ENCODE data around the gene TRIO.

The TRIO gene

DNA sequence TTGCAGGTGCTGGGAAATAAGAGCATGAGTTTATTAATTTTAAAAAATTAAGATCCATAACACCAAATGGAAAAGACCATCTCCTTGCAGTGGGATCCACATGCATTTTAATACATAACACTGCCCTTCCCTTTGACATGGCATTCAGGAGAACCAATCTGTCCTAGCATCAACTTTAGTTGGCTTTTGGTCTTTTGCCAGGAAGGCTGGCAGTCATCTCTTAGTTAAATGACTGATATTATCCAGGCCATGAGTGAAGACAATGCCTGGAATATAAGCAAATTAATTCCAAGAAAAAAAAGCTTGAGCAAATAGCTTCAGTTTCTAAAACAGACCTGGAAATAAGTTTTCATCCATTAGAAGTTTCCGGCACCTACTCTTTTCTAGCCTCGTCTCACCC, 383.4 kb downstream of the TRIO start:
- no peaks in the 10 kb centered on the region for H3K9me3 ChIP-seq (ENCODE audit: insufficient read depth, low read length)
- TF ChIP-seq ZNF274 (IDR thresholded peaks at IDR 0.05; ENCODE audit: low read depth, low read length) (no peak), SUZ12 (IDR thresholded peaks at IDR 0.05; ENCODE audit: extremely low read depth, insufficient read depth, insufficient read length) (no peak)
- no peaks in the 10 kb centered on the region for H3K4me1 ChIP-seq (ENCODE audit: insufficient read depth, insufficient read length)
- no peaks in the 10 kb centered on the region for H3K36me3 ChIP-seq (ENCODE audit: insufficient read depth, insufficient read length, low read length)
- no peak overlapping the region for H3K9ac ChIP-seq (ENCODE audit: insufficient read length, low read depth)
- H3K4me3 ChIP-seq (ENCODE audit: insufficient read length, low read depth) = no peak overlapping the region
- H3K27me3 ChIP-seq (ENCODE audit: insufficient read depth, insufficient read length) = no peaks in the 10 kb centered on the region
- no peak for DNase-seq (ENCODE audit: low read depth, low spot score)

DNA sequence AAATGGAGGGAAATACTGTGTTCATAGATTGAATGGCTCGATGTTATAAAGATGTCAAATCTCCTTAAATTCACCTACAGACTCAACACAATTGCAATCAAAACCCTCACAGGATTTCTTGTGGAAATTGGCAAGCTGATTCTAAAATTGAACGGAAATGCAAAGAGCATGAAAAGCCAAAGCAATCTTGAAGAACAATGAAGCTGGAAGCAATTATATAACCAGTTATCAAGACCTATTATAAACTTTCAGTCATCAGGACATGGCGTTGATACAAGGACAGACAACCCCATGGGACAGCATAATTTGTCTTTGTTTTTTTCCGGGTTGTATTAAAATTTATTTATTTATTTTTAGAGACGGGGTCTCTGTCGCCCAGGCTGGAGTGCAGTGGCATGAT, 385.0 kb downstream of the TRIO start:
- DNase-seq (ENCODE audit: low read depth, low spot score) = no peak
- H3K9ac ChIP-seq (ENCODE audit: insufficient read length, low read depth) = no peak overlapping the region
- no peaks in the 10 kb centered on the region for H3K9me3 ChIP-seq (ENCODE audit: insufficient read depth, low read length)
- no peak overlapping the region for H3K4me3 ChIP-seq (ENCODE audit: insufficient read length, low read depth)
- TF ChIP-seq YY1 (IDR thresholded peaks at IDR 0.05; ENCODE audit: insufficient read depth, insufficient read length) (no peak), ZNF274 (IDR thresholded peaks at IDR 0.05; ENCODE audit: low read depth, low read length) (no peak), SUZ12 (IDR thresholded peaks at IDR 0.05; ENCODE audit: extremely low read depth, insufficient read depth, insufficient read length) (no peak)
- no peaks in the 10 kb centered on the region for H3K36me3 ChIP-seq (ENCODE audit: insufficient read depth, insufficient read length, low read length)
- H3K4me1 ChIP-seq (ENCODE audit: insufficient read depth, insufficient read length) = no peaks in the 10 kb centered on the region
- H3K27me3 ChIP-seq (ENCODE audit: insufficient read depth, insufficient read length) = no peaks in the 10 kb centered on the region

- TF ChIP-seq ZNF274 (IDR thresholded peaks at IDR 0.05; ENCODE audit: low read depth, low read length) (no peak), SUZ12 (IDR thresholded peaks at IDR 0.05; ENCODE audit: extremely low read depth, insufficient read depth, insufficient read length) (no peak), YY1 (IDR thresholded peaks at IDR 0.05; ENCODE audit: insufficient read depth, insufficient read length) (no peak)
- H3K9ac ChIP-seq (ENCODE audit: insufficient read length, low read depth) = no peak overlapping the region
- no peak overlapping the region for H3K4me3 ChIP-seq (ENCODE audit: insufficient read length, low read depth)
- no peaks in the 10 kb centered on the region for H3K27me3 ChIP-seq (ENCODE audit: insufficient read depth, insufficient read length)
- no peaks in the 10 kb centered on the region for H3K9me3 ChIP-seq (ENCODE audit: insufficient read depth, low read length)
- no peaks in the 10 kb centered on the region for H3K4me1 ChIP-seq (ENCODE audit: insufficient read depth, insufficient read length)
- H3K36me3 ChIP-seq (ENCODE audit: insufficient read depth, insufficient read length, low read length) = no peaks in the 10 kb centered on the region
- no peak for DNase-seq (ENCODE audit: low read depth, low spot score)
Observed at GRCh38 chr5:14528926-14529325, 385.8 kb downstream of the TRIO start.

DNA sequence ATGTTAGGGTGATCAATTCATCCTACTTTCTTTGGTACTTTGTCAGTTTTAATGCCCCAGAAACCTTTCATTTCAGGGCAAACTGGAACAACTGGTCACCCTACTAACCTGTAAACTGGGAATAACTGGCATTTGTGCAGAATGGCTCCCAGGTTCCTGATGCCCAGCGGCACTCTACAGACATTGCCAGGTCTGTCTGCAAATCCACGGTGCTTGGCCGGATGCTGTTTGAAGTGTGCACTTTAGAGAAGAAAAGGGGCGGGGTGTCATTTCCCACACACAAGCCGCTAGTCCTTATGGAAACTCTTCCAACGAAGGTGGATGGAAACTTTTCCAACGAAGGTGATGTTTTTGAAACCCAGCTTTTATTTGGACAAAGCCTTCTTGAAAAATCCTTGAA, 388.5 kb downstream of the TRIO start:
- Histone ChIP-seq H3K9me3 (ENCODE audit: insufficient read depth, low read length) (no peaks in the 10 kb centered on the region), H3K4me1 (ENCODE audit: insufficient read depth, insufficient read length) (no peaks in the 10 kb centered on the region), H3K4me3 (ENCODE audit: insufficient read length, low read depth) (no peak overlapping the region), H3K27me3 (ENCODE audit: insufficient read depth, insufficient read length) (no peaks in the 10 kb centered on the region), H3K36me3 (ENCODE audit: insufficient read depth, insufficient read length, low read length) (no peaks in the 10 kb centered on the region), H3K9ac (ENCODE audit: insufficient read length, low read depth) (no peak overlapping the region)
- no peak for TF ChIP-seq YY1 (IDR thresholded peaks at IDR 0.05; ENCODE audit: insufficient read depth, insufficient read length)
- no peak for TF ChIP-seq SUZ12 (IDR thresholded peaks at IDR 0.05; ENCODE audit: extremely low read depth, insufficient read depth, insufficient read length)
- TF ChIP-seq ZNF274 (IDR thresholded peaks at IDR 0.05; ENCODE audit: low read depth, low read length) = no peak
- no peak for DNase-seq (ENCODE audit: low read depth, low spot score)

DNA sequence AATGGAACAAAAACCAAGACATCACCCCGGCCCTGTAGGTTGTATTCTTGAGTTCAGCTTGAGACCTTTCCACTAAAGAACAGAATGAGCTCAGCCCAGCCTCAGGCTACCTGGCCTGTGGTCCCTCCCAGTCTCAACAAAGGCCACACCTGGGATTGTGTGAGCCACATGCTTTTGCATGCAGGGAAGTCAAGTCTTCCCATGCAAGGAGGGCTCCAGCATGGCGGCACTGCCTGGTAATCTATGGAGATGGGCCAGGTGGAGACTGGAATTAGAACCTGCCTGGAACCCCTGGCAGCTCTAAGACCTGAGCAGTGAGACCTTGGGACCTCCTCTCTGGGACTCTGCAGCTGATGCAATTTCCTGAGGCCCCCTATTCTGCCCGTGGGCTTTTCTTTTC, 389.0 kb downstream of the TRIO start:
- TF ChIP-seq ZNF274 (IDR thresholded peaks at IDR 0.05; ENCODE audit: low read depth, low read length) (no peak), SUZ12 (IDR thresholded peaks at IDR 0.05; ENCODE audit: extremely low read depth, insufficient read depth, insufficient read length) (no peak), YY1 (IDR thresholded peaks at IDR 0.05; ENCODE audit: insufficient read depth, insufficient read length) (no peak)
- Histone ChIP-seq H3K36me3 (ENCODE audit: insufficient read depth, insufficient read length, low read length) (no peaks in the 10 kb centered on the region), H3K4me3 (ENCODE audit: insufficient read length, low read depth) (no peak overlapping the region), H3K27me3 (ENCODE audit: insufficient read depth, insufficient read length) (no peaks in the 10 kb centered on the region), H3K4me1 (ENCODE audit: insufficient read depth, insufficient read length) (no peaks in the 10 kb centered on the region), H3K9me3 (ENCODE audit: insufficient read depth, low read length) (no peaks in the 10 kb centered on the region), H3K9ac (ENCODE audit: insufficient read length, low read depth) (no peak overlapping the region)
- no peak for DNase-seq (ENCODE audit: low read depth, low spot score)

- TF ChIP-seq ZNF274 (IDR thresholded peaks at IDR 0.05; ENCODE audit: low read depth, low read length) = no peak
- TF ChIP-seq YY1 (IDR thresholded peaks at IDR 0.05; ENCODE audit: insufficient read depth, insufficient read length) = no peak
- TF ChIP-seq SUZ12 (IDR thresholded peaks at IDR 0.05; ENCODE audit: extremely low read depth, insufficient read depth, insufficient read length) = no peak
- Histone ChIP-seq H3K4me1 (ENCODE audit: insufficient read depth, insufficient read length) (no peaks in the 10 kb centered on the region), H3K9ac (ENCODE audit: insufficient read length, low read depth) (no peak overlapping the region), H3K9me3 (ENCODE audit: insufficient read depth, low read length) (no peaks in the 10 kb centered on the region), H3K4me3 (ENCODE audit: insufficient read length, low read depth) (no peak overlapping the region), H3K36me3 (ENCODE audit: insufficient read depth, insufficient read length, low read length) (no peaks in the 10 kb centered on the region), H3K27me3 (ENCODE audit: insufficient read depth, insufficient read length) (no peaks in the 10 kb centered on the region)
- no peak for DNase-seq (ENCODE audit: low read depth, low spot score)
Observed at GRCh38 chr5:14534773-14535172, 391.6 kb downstream of the TRIO start.

- TF ChIP-seq ZNF274 (IDR thresholded peaks at IDR 0.05; ENCODE audit: low read depth, low read length) (no peak), YY1 (IDR thresholded peaks at IDR 0.05; ENCODE audit: insufficient read depth, insufficient read length) (no peak), SUZ12 (IDR thresholded peaks at IDR 0.05; ENCODE audit: extremely low read depth, insufficient read depth, insufficient read length) (no peak)
- no peaks in the 10 kb centered on the region; the same call in 1 of the 2 replicates for H3K9me3 ChIP-seq (ENCODE audit: insufficient read depth, low read length)
- no peaks in the 10 kb centered on the region for H3K27me3 ChIP-seq (ENCODE audit: insufficient read depth, insufficient read length)
- no peaks in the 10 kb centered on the region for H3K4me1 ChIP-seq (ENCODE audit: insufficient read depth, insufficient read length)
- no peak for DNase-seq (ENCODE audit: low read depth, low spot score)
- no peak overlapping the region for H3K4me3 ChIP-seq (ENCODE audit: insufficient read length, low read depth)
- H3K9ac ChIP-seq (ENCODE audit: insufficient read length, low read depth) = no peak overlapping the region
- H3K36me3 ChIP-seq (ENCODE audit: insufficient read depth, insufficient read length, low read length) = no peaks in the 10 kb centered on the region
Observed at GRCh38 chr5:14545308-14545707, 402.2 kb downstream of the TRIO start.

DNA sequence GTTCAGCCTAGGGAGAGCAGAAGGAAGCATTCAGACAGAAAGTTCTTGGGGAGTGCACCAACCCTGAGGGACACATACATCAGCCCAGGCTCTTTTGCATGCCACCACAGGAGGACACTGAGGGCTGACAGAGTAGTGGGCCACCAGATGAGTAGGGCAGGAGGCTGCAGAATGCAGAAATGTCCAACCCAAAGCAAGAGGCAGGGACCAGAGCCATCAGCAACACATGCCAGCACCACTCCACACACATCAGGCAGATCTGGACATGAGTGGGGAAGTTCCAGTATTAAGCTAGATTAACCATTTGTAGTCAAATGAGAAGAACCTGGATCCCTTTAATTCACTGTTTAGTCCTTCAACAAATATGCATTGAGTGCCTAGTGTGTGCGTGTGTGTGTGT, 402.7 kb downstream of the TRIO start:
- Histone ChIP-seq H3K27me3 (ENCODE audit: insufficient read depth, insufficient read length) (no peaks in the 10 kb centered on the region), H3K9me3 (ENCODE audit: insufficient read depth, low read length) (no peaks in the 10 kb centered on the region; the same call in 1 of the 2 replicates), H3K9ac (ENCODE audit: insufficient read length, low read depth) (no peak overlapping the region), H3K36me3 (ENCODE audit: insufficient read depth, insufficient read length, low read length) (no peaks in the 10 kb centered on the region), H3K4me3 (ENCODE audit: insufficient read length, low read depth) (no peak overlapping the region), H3K4me1 (ENCODE audit: insufficient read depth, insufficient read length) (no peaks in the 10 kb centered on the region)
- TF ChIP-seq SUZ12 (IDR thresholded peaks at IDR 0.05; ENCODE audit: extremely low read depth, insufficient read depth, insufficient read length) = no peak
- no peak for TF ChIP-seq YY1 (IDR thresholded peaks at IDR 0.05; ENCODE audit: insufficient read depth, insufficient read length)
- no peak for TF ChIP-seq ZNF274 (IDR thresholded peaks at IDR 0.05; ENCODE audit: low read depth, low read length)
- DNase-seq (ENCODE audit: low read depth, low spot score) = no peak
